COLO829 (cell line): ENCODE measurements around the gene TFAP2B.

Experiments used
- DNase-seq: peaks from one replicate; pipeline ENCODE4 v3.0.0; 2012; ENCODE audit warnings: low spot score

Gene TFAP2B

GRCh38 chr6:50825375-50826036 is 6.8 kb downstream of the TFAP2B start:
- no peak for DNase-seq

- no peak for DNase-seq
Observed at GRCh38 chr6:50826037-50826761, 7.5 kb downstream of the TFAP2B start.

GRCh38 chr6:50826803-50827202 is 8.1 kb downstream of the TFAP2B start:
- DNase-seq, result no peak

GRCh38 chr6:50829049-50829448 is 10.4 kb downstream of the TFAP2B start:
- DNase-seq, result no peak

- no peak for DNase-seq
Observed at GRCh38 chr6:50829898-50830444, 11.3 kb downstream of the TFAP2B start.

- DNase-seq, result no peak
Observed at GRCh38 chr6:50831186-50831585, 12.5 kb downstream of the TFAP2B start.

- DNase-seq, result no peak
Observed at GRCh38 chr6:50832912-50833311, 14.2 kb downstream of the TFAP2B start.

GRCh38 chr6:50834929-50835410 is 16.3 kb downstream of the TFAP2B start:
- no peak for DNase-seq

- DNase-seq, result no peak
Observed at GRCh38 chr6:50836231-50836630, 17.6 kb downstream of the TFAP2B start.

- no peak for DNase-seq
Observed at GRCh38 chr6:50837589-50838445, 19.1 kb downstream of the TFAP2B start.

GRCh38 chr6:50840112-50840810 is 21.6 kb downstream of the TFAP2B start:
- no peak for DNase-seq

GRCh38 chr6:50840811-50841192 is 22.1 kb downstream of the TFAP2B start:
- no peak for DNase-seq

- DNase-seq, result no peak
Observed at GRCh38 chr6:50842446-50842845, 23.8 kb downstream of the TFAP2B start.

- no peak for DNase-seq
Observed at GRCh38 chr6:50842861-50843384, 24.3 kb downstream of the TFAP2B start.

GRCh38 chr6:50843842-50844241 is 25.2 kb downstream of the TFAP2B start:
- no peak for DNase-seq

- DNase-seq, result no peak
Observed at GRCh38 chr6:50845499-50846143, 26.9 kb downstream of the TFAP2B start.

GRCh38 chr6:50846144-50846851 is 27.6 kb downstream of the TFAP2B start:
- no peak for DNase-seq

GRCh38 chr6:50846852-50847155 is 28.1 kb downstream of the TFAP2B start:
- DNase-seq, result no peak

GRCh38 chr6:50847890-50848594 is 29.4 kb downstream of the TFAP2B start:
- no peak for DNase-seq
